Body of pancreas (tissue), 4 donors: ENCODE results near the gene CD55.

Experiments used
- POLR2A ChIP-seq, 3 donors: fragments of 450-650 bp; IDR thresholded peaks; one replicate each; pipeline ENCODE4 v1.6.1; 2016; ENCODE audit warnings: antibody characterized with exemption in 3 of 3, mild to moderate bottlenecking in 2 of 3
- TF ChIP-seq, protein P1 (sequence below), 7 experiments: fragments of 450-650 bp in 4 of 7; fragments of 200-600 bp in 3 of 7; sonication (generic) in 3 of 7; IDR thresholded peaks; one replicate each; pipeline ENCODE4 v1.5.1; 2016 to 2019; ENCODE audit warnings: antibody characterized with exemption in 7 of 7

- TF ChIP-seq, protein P1, sequence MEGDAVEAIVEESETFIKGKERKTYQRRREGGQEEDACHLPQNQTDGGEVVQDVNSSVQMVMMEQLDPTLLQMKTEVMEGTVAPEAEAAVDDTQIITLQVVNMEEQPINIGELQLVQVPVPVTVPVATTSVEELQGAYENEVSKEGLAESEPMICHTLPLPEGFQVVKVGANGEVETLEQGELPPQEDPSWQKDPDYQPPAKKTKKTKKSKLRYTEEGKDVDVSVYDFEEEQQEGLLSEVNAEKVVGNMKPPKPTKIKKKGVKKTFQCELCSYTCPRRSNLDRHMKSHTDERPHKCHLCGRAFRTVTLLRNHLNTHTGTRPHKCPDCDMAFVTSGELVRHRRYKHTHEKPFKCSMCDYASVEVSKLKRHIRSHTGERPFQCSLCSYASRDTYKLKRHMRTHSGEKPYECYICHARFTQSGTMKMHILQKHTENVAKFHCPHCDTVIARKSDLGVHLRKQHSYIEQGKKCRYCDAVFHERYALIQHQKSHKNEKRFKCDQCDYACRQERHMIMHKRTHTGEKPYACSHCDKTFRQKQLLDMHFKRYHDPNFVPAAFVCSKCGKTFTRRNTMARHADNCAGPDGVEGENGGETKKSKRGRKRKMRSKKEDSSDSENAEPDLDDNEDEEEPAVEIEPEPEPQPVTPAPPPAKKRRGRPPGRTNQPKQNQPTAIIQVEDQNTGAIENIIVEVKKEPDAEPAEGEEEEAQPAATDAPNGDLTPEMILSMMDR (IDR thresholded peaks at IDR 0.05), result no peak
- no peak for TF ChIP-seq POLR2A (IDR thresholded peaks at IDR 0.05)
Measured at GRCh38 chr1:207344221-207344620, 22.7 kb downstream of the CD55 start.
